ENCODE data around the gene CYTH1. TPM values are rescaled to one million over a fixed set of nuclear protein-coding genes. Genes with fewer than 3 reads are reported as not detected.

The CYTH1 gene
- total and polyA plus RNA-seq, 3 donors from 2014 or later, result 40.8 to 47.9 (median 42.2) TPM

GRCh38 chr17:78736526-78737079 lies 45.5 kb downstream of the CYTH1 start:
- Histone ChIP-seq H3K9me3 (no peaks in the 10 kb centered on the region), H3K36me3 (ENCODE audit: low read depth, missing control alignments) (no peaks in the 10 kb centered on the region), H3K27ac (peak overlapping the region; percentile 5 to 52), H3K4me1 (peaks cover 17% of the 10 kb centered on the region), H3K27me3 (no peaks in the 10 kb centered on the region), H3K4me3 (peak overlapping the region in 1 of 2 donors; percentile 14)
- WGBS, 2 donors, result 62 to 66% methylated on average over 14 to 15 of the region's 15 CpGs
- peak; percentile 51 for DNase-seq
- intact Hi-C loops (cut with DNase I; ENCODE audit: low total_unique reads), result no loop called here
- TF ChIP-seq POLR2A (IDR thresholded peaks at IDR 0.05), result no peak
- TF ChIP-seq, protein P1, sequence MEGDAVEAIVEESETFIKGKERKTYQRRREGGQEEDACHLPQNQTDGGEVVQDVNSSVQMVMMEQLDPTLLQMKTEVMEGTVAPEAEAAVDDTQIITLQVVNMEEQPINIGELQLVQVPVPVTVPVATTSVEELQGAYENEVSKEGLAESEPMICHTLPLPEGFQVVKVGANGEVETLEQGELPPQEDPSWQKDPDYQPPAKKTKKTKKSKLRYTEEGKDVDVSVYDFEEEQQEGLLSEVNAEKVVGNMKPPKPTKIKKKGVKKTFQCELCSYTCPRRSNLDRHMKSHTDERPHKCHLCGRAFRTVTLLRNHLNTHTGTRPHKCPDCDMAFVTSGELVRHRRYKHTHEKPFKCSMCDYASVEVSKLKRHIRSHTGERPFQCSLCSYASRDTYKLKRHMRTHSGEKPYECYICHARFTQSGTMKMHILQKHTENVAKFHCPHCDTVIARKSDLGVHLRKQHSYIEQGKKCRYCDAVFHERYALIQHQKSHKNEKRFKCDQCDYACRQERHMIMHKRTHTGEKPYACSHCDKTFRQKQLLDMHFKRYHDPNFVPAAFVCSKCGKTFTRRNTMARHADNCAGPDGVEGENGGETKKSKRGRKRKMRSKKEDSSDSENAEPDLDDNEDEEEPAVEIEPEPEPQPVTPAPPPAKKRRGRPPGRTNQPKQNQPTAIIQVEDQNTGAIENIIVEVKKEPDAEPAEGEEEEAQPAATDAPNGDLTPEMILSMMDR (IDR thresholded peaks at IDR 0.05), result no peak

GRCh38 chr17:78735832-78736525 lies 46.1 kb downstream of the CYTH1 start:
- Histone ChIP-seq H3K9me3 (no peaks in the 10 kb centered on the region), H3K4me1 (peaks cover 17% of the 10 kb centered on the region), H3K4me3 (peak overlapping the region in 1 of 2 donors; percentile 14), H3K27me3 (no peaks in the 10 kb centered on the region), H3K27ac (peak overlapping the region; percentile 5 to 52), H3K36me3 (ENCODE audit: low read depth, missing control alignments) (no peaks in the 10 kb centered on the region)
- no peak for DNase-seq
- 52 to 59% methylated on average over 6 of the region's 6 CpGs for WGBS, 2 donors
- intact Hi-C loops (cut with DNase I; ENCODE audit: low total_unique reads), result no loop called here
- TF ChIP-seq, protein P1 (IDR thresholded peaks at IDR 0.05), result no peak
- no peak for TF ChIP-seq POLR2A (IDR thresholded peaks at IDR 0.05)

DNA sequence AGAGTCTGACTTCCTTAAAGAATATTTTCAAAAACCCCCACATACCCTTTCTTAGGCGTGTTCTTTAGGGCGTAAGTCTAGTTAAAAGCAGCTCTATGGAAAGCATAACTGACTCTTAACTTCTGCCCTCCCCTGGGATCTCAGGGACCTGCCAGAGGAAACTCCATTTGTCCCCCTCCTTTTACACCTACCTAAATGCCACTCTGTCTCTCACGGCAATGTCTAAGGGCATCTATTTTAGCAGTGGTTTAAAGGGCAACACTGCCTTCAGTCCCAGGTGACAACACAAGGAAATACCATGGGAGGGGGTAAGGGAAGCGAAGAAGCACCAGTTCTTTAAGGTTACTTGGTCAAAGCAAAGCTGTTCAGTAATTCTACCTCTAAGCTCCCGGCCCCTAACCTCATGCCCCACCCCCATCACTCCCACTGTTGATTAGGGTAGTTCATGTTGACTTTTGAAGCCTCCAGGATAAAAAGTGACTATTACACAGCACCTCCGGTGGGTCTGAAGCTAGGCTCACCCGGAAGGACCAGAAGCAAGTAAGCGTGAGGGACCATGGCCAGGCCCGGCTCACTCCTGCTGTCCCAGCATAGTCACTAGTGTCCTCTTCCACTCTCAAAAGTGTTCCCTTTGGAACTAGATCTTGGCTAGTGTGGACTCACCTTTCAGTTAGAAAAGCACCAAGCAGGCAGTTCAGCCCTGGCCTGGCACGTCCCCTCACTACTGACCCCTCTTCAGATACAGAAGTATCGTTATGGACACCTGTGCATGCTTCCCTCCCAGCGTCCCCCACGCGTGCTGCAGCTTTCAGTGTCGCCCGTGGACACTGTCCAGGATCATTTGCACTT lies 47.1 kb downstream of the CYTH1 start:
- WGBS, 2 donors, result 65 to 77% methylated on average over 15 to 16 of the region's 16 CpGs
- Histone ChIP-seq H3K9me3 (no peaks in the 10 kb centered on the region), H3K4me1 (peaks cover 17% of the 10 kb centered on the region), H3K36me3 (ENCODE audit: low read depth, missing control alignments) (no peaks in the 10 kb centered on the region), H3K27me3 (no peaks in the 10 kb centered on the region), H3K27ac (peak overlapping the region in 1 of 2 donors; percentile 5), H3K4me3 (no peak overlapping the region)
- TF ChIP-seq, protein P1 (IDR thresholded peaks at IDR 0.05), result no peak
- TF ChIP-seq POLR2A (IDR thresholded peaks at IDR 0.05), result no peak
- DNase-seq, result no peak
- intact Hi-C loops (cut with DNase I; ENCODE audit: low total_unique reads), result no loop called here

DNA sequence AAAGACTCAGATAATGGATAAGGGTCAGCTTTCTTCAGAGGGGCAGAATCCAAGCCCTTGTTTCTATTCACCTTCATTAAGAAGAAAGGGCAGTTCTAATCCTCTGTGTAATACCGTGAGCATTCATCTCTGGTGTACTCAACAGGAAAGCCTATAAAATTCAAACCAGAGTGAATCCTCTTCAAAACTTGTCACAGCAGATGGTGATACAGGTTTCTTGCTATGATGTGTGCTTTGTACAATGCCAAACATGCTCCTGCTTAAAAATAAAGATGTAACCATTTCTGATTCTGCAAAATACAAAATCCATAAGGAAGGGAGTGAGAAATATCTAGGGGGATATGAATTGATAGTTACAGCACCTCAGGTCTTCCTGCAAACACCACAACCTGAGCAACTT lies 49.7 kb downstream of the CYTH1 start:
- H3K27ac ChIP-seq, result no peak overlapping the region
- no peak for TF ChIP-seq POLR2A (IDR thresholded peaks at IDR 0.05)
- TF ChIP-seq, protein P1 (IDR thresholded peaks at IDR 0.05), result no peak
- no peaks in the 10 kb centered on the region for H3K9me3 ChIP-seq
- DNase-seq, result no peak
- intact Hi-C loops (cut with DNase I; ENCODE audit: low total_unique reads), result no loop called here
- H3K27me3 ChIP-seq, result no peaks in the 10 kb centered on the region
- no peaks in the 10 kb centered on the region for H3K36me3 ChIP-seq (ENCODE audit: low read depth, missing control alignments)
- H3K4me3 ChIP-seq, result no peak overlapping the region
- 60 to 69% methylated on average over 1 of the region's 1 CpG for WGBS, 2 donors
- peaks cover 17% of the 10 kb centered on the region for H3K4me1 ChIP-seq

All from testis (tissue), 3 donors.